Stimulated activated CD8-positive, alpha-beta memory T cell treated with anti-CD3 and anti-CD28 coated beads, Interleukin-4, amount 100 ng/mL, for 1 hour (primary cell): Measurements from ENCODE around the gene TJP2.

Experiments
- DNase-seq, 2 donors: peaks; one replicate each; pipeline ENCODE4 v3.0.0-alpha.2; 2020; ENCODE audit warnings: low read depth in 2 of 2, low spot score in 1 of 2

TJP2 gene

GRCh38 chr9:69229367-69229766, 55.3 kb downstream of the TJP2 start:
- no peak for DNase-seq

GRCh38 chr9:69232135-69232534, 58.1 kb downstream of the TJP2 start:
- no peak for DNase-seq

- no peak for DNase-seq
Measured at GRCh38 chr9:69234683-69235082, 60.6 kb downstream of the TJP2 start.

GRCh38 chr9:69236188-69236587, 62.1 kb downstream of the TJP2 start:
- no peak for DNase-seq

- DNase-seq, result no peak
Measured at GRCh38 chr9:69237702-69238295, 63.7 kb downstream of the TJP2 start.

GRCh38 chr9:69243116-69243515, 69.0 kb downstream of the TJP2 start:
- no peak for DNase-seq

GRCh38 chr9:69246629-69247028, 72.6 kb downstream of the TJP2 start:
- DNase-seq, result no peak

GRCh38 chr9:69248005-69248404, 73.9 kb downstream of the TJP2 start:
- no peak for DNase-seq

- DNase-seq, result no peak
Measured at GRCh38 chr9:69249337-69249736, 75.3 kb downstream of the TJP2 start.

GRCh38 chr9:69250681-69251080, 76.6 kb downstream of the TJP2 start:
- no peak for DNase-seq

GRCh38 chr9:69252436-69252835, 78.4 kb downstream of the TJP2 start:
- DNase-seq, result no peak

- DNase-seq, result no peak
Measured at GRCh38 chr9:69253057-69253456, 79.0 kb downstream of the TJP2 start.

- no peak for DNase-seq
Measured at GRCh38 chr9:69254223-69254622, 80.1 kb downstream of the TJP2 start.

GRCh38 chr9:69255591-69255990, 81.5 kb downstream of the TJP2 start:
- no peak for DNase-seq

- DNase-seq, result no peak
Measured at GRCh38 chr9:69258551-69258950, 84.5 kb downstream of the TJP2 start.

GRCh38 chr9:69260161-69260560, 86.1 kb downstream of the TJP2 start:
- DNase-seq, result no peak

GRCh38 chr9:69261636-69262035, 87.6 kb downstream of the TJP2 start:
- DNase-seq, result no peak

- DNase-seq, result no peak
Measured at GRCh38 chr9:69264526-69264925, 90.4 kb downstream of the TJP2 start.

- DNase-seq, result no peak
Measured at GRCh38 chr9:69265891-69266290, 91.8 kb downstream of the TJP2 start.

GRCh38 chr9:69272212-69272611, 98.1 kb downstream of the TJP2 start:
- DNase-seq, result no peak

GRCh38 chr9:69273161-69273560, 99.1 kb downstream of the TJP2 start:
- no peak for DNase-seq

- no peak for DNase-seq
Measured at GRCh38 chr9:69276775-69277174, 102.7 kb downstream of the TJP2 start.

- DNase-seq, result no peak
Measured at GRCh38 chr9:69279084-69279731, 105.1 kb downstream of the TJP2 start.
